Muscle layer of duodenum (tissue), 2 donors: ENCODE measurements around the gene TNNC2.
"Not testable (repeated sequence)": the region's sequence is repeated elsewhere in the genome, so short reads cannot be mapped to it uniquely, and the experiment has no call there.

Source experiments
- H3K27ac ChIP-seq: one replicate; pipeline ENCODE4 v1.7.0; 2013; ENCODE audit warnings: mild to moderate bottlenecking, low read length
- H3K27me3 ChIP-seq: one replicate; pipeline ENCODE4 v1.7.0; 2013; ENCODE audit warnings: low read depth, mild to moderate bottlenecking, control low read depth, low read length
- H3K36me3 ChIP-seq, 2 donors: one replicate each; pipeline ENCODE4 v1.7.0; 2013; ENCODE audit warnings: low read length in 2 of 2, control low read depth in 1 of 2, mild to moderate bottlenecking in 1 of 2; ENCODE audit not compliant: insufficient read depth in 2 of 2, control insufficient read depth in 1 of 2
- H3K4me1 ChIP-seq, 2 donors: one replicate each; pipeline ENCODE4 v1.7.0; 2013; ENCODE audit warnings: low read length in 2 of 2, mild to moderate bottlenecking in 2 of 2, control low read depth in 1 of 2, moderate library complexity in 1 of 2; ENCODE audit not compliant: insufficient read depth in 2 of 2, control insufficient read depth in 1 of 2
- H3K4me3 ChIP-seq, 2 donors: one replicate each; pipeline ENCODE4 v1.7.0; 2013; ENCODE audit warnings: low read length in 2 of 2, low read depth in 1 of 2, mild to moderate bottlenecking in 1 of 2
- H3K9me3 ChIP-seq, 2 donors: one replicate each; pipeline ENCODE4 v1.7.0; 2013; ENCODE audit warnings: low read length in 2 of 2, control low read depth in 1 of 2, mild to moderate bottlenecking in 1 of 2; ENCODE audit not compliant: control insufficient read depth in 1 of 2
- donor health status: healthy.

Gene TNNC2

GRCh38 chr20:45817376-45818194 is 9.5 kb downstream of the TNNC2 start:
- H3K4me1 ChIP-seq: peaks cover 4 to 9% of the 10 kb centered on the region in 2 donors
- no peaks in the 10 kb centered on the region for H3K27me3 ChIP-seq
- H3K4me3 ChIP-seq: no peak overlapping the region
- no peaks in the 10 kb centered on the region for H3K9me3 ChIP-seq
- no peaks in the 10 kb centered on the region for H3K36me3 ChIP-seq
- H3K27ac ChIP-seq: no peak overlapping the region

GRCh38 chr20:45816951-45817350 is 10.2 kb downstream of the TNNC2 start:
- no peaks in the 10 kb centered on the region for H3K9me3 ChIP-seq
- H3K4me1 ChIP-seq: peaks cover 4 to 8% of the 10 kb centered on the region in 2 donors
- H3K27ac ChIP-seq: no peak overlapping the region
- H3K4me3 ChIP-seq: no peak overlapping the region
- H3K27me3 ChIP-seq: no peaks in the 10 kb centered on the region
- no peaks in the 10 kb centered on the region for H3K36me3 ChIP-seq

DNA sequence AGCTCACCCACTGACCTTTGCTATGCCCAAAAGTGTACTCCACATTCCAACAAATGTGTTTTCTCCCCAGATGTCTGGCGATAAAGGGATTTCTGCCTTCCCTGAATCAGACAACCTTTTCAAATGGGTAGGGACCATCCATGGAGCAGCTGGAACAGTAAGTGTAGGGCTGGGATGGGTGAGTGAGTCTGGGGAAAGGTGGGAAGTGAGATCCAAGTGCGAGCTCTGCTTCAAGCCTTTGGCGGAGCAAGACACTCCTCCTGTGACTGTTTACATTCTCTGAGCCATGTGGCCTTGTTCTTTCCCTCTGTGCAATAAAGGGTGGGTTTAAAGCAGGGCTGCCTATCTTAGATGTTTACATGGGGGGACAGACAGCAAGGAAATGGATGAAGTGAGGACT is 12.8 kb downstream of the TNNC2 start:
- Histone ChIP-seq H3K9me3 (no peaks in the 10 kb centered on the region), H3K4me1 (peaks cover 4 to 8% of the 10 kb centered on the region in 2 donors), H3K4me3 (no peak overlapping the region), H3K27ac (no peak overlapping the region), H3K36me3 (peaks cover 17 to 23% of the 10 kb centered on the region in 2 donors), H3K27me3 (no peaks in the 10 kb centered on the region)

GRCh38 chr20:45813489-45813888 is 13.6 kb downstream of the TNNC2 start:
- H3K27ac ChIP-seq: no peak overlapping the region
- peaks cover 24 to 32% of the 10 kb centered on the region in 2 donors for H3K36me3 ChIP-seq
- H3K4me3 ChIP-seq: peak overlapping the region in 1 of 2 donors; percentile 64
- H3K27me3 ChIP-seq: no peaks in the 10 kb centered on the region
- no peaks in the 10 kb centered on the region for H3K9me3 ChIP-seq
- peaks cover 4 to 8% of the 10 kb centered on the region in 2 donors for H3K4me1 ChIP-seq

DNA sequence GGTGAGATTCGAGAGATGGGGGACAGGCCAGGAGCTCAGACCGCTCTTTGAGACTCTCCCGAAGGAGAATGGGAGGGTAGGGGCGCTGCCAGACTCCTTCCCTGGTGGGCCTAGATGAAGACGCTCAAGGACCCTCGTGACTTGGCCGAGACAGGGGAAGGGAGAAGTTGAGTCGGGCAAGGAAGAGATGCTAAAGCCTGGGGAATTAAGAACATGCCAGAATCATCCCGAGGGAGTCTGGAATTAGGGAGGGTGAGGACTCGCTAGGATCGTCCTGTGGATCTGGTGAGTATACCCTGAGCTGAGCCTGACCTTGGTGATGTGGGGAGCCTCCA is 14.1 kb downstream of the TNNC2 start:
- H3K9me3 ChIP-seq: no peaks in the 10 kb centered on the region
- peaks cover 4 to 8% of the 10 kb centered on the region in 2 donors for H3K4me1 ChIP-seq
- peak overlapping the region; percentile 64 to 83 for H3K4me3 ChIP-seq
- H3K36me3 ChIP-seq: peaks cover 24 to 36% of the 10 kb centered on the region in 2 donors
- no peak overlapping the region for H3K27ac ChIP-seq
- H3K27me3 ChIP-seq: no peaks in the 10 kb centered on the region

DNA sequence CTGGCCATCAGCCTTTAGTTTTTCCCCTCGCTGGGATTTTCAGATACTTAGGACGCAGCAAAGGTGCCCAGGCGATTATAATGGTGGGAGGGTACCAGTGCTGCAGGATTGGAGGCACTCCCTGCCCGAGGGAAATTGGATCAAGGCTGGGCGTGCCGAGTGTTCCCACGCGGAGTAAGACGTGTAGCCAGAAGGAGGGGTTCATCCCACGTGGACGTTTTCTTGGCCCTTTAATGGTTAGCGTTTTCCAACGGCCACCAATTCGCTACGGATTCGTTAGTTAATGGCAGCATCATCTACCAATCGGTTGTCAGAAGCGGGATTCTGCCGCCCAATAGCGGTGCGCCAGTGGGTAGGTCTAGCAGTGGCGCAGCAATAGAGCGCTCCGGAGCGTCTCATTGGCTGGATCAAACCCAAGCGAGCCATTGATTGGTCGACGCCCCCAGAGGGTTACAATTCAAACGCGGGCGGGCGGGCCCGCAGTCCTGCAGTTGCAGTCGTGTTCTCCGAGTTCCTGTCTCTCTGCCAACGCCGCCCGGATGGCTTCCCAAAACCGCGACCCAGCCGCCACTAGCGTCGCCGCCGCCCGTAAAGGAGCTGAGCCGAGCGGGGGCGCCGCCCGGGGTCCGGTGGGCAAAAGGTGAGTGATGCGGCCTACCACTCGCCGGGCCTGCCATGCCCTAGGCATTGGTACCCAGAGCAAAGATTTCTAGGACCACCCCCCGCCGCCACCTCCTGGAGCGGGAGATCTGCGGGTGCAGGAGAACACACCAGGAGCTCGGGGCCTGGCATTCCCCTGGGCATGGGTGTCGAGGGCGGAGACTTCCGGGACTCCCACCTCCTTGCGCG is 14.7 kb downstream of the TNNC2 start, which contains the start of gene UBE2C:
TSS of gene UBE2C (plus strand) at position 488 of the 849 bp plus-strand sequence. CDS start at position 540, 52 bp downstream.
- H3K9me3 ChIP-seq: no peaks in the 10 kb centered on the region
- no peaks in the 10 kb centered on the region for H3K27me3 ChIP-seq
- no peak within 1 kb of the TSS for H3K27ac ChIP-seq
- H3K4me1 ChIP-seq: peaks cover 4 to 8% of the 10 kb centered on the region in 2 donors
- H3K36me3 ChIP-seq: peaks cover 24 to 42% of the 10 kb centered on the region in 2 donors
- peak within 1 kb of the TSS; percentile 64 to 83 for H3K4me3 ChIP-seq

DNA sequence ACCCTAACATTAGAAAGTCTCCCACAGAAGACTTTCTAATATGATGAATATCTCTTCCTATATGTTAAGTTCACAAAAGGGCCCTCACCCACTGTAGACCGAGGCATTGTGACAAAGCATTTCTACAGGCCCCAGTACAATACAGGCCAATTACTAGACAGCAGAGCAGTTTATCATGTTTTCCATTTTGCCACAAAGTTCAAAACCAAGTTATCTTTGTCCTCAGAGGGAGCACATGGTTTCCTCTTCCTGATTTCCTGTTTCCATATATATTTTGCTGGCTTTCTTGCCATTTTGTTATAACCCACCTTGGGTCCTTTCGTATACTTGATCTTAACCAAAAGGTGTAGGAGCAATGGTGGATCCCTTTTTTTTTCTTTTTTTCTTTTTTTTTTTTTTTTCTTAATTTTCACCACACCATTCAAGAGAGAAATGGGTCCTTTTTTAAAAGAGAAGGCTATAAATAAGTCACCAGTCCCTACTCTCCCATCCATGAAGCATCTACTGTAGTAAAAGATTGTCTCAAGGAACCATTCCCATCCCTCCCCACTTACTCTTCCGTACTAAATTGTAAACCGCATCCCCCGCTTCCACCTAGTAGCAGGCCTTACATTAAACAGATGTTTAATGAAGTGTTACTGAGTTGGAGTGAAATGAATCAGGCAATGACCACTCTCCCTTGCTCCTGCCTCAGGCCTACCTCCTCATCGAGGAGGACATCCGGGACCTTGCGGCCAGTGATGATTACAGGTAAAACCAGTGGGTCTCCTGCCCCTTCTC is 16.7 kb downstream of the TNNC2 start:
- Histone ChIP-seq H3K4me3 (no peak overlapping the region), H3K36me3 (peaks cover 33 to 58% of the 10 kb centered on the region in 2 donors), H3K27ac (no peak overlapping the region), H3K4me1 (peaks cover 4 to 8% of the 10 kb centered on the region in 2 donors), H3K9me3 (no peaks in the 10 kb centered on the region), H3K27me3 (no peaks in the 10 kb centered on the region)

DNA sequence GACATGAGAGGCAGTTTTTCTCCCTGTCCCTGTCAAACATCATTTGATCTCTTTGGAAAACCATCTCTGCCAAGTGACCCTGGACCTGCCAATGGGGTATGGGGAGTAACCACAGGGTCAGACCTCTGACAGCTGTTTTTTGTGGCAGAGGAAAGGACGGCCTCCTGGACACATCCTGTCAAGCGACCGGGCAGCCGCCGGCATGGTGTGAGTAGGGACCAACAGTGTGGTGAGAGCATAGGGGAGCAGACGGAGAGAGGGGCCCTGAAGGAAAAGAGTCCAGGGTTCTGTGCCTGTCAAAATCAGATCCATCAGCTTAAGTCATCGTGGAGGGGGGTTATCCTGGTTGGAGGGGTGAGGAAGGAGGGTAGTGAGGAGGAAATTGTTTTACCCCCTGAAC is 25.3 kb downstream of the TNNC2 start:
- peaks cover 47 to 61% of the 10 kb centered on the region in 2 donors for H3K36me3 ChIP-seq
- no peaks in the 10 kb centered on the region for H3K27me3 ChIP-seq
- peaks cover 0 to 7% of the 10 kb centered on the region in 2 donors for H3K4me1 ChIP-seq
- no peak overlapping the region for H3K4me3 ChIP-seq
- H3K9me3 ChIP-seq: no peaks in the 10 kb centered on the region
- no peak overlapping the region for H3K27ac ChIP-seq

GRCh38 chr20:45798935-45799642 is 28.0 kb downstream of the TNNC2 start:
- Histone ChIP-seq H3K4me1 (peaks cover 0 to 7% of the 10 kb centered on the region in 2 donors), H3K4me3 (no peak overlapping the region), H3K27ac (peak overlapping the region; percentile 17), H3K9me3 (no peaks in the 10 kb centered on the region), H3K27me3 (no peaks in the 10 kb centered on the region), H3K36me3 (peaks cover 42 to 59% of the 10 kb centered on the region in 2 donors)

GRCh38 chr20:45797955-45798354 is 29.2 kb downstream of the TNNC2 start:
- not testable (repeated sequence) for H3K4me3 ChIP-seq, H3K9me3 ChIP-seq, H3K27ac ChIP-seq, H3K27me3 ChIP-seq, H3K4me1 ChIP-seq
- H3K36me3 ChIP-seq: peaks cover 36 to 53% of the 10 kb centered on the region in 2 donors
